Cardiac atrium fibroblast (primary cell): ENCODE data around the gene HNRNPA0. TPM values are rescaled to one million over a fixed set of nuclear protein-coding genes. Genes with fewer than 3 reads are reported as not detected.

Experiments used
- total RNA-seq: library from RNA; depleted of rRNA; stranded (reverse); fragments of >200 nt; gene quantifications from 2 replicates; pipeline ENCODE4 v1.2.3, GENCODE V29; 2015

HNRNPA0 gene
- total RNA-seq, result 6.7 and 8.4 TPM in 2 replicates

GRCh38 chr5:137754188-137754960 is at the start of gene HNRNPA0:
Gene HNRNPA0 (minus strand): TSS chr5:137754363. CDS start chr5:137754066, 297 bp downstream.

DNA sequence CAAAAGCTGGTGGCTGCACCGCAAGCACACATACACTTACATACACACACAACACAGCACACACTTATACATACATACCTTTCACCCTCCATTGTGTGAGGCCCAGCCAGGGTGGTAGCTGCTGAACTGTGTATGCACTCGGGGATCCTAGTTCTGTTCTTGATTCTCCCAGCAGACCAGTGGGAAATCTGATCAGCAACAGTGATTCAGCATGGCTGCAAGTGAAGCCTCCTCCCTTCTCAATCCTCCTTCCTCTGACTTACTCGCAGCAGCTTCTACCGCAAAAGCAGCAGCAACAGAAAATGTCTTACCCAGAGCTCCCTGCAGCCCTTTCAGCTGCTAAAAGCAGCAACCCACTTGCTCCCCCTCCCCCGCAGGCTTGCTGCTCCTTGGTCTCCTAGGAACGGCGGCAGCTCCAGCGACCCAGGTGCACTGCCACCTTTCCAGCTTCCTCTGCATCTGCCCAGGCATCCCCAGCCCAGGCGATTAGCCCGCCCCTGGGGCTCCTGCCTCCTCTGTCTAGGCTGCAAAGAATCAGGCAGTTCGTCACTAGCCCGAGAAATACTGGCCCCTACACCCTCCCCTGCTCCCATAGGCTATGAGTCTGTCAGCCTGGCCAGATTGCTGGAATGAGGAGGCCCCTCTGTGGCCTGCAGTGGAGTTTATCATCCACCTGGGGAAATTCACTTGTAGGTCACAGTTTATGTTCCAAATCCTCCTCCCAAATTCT is 18.4 kb downstream of the HNRNPA0 start, which contains the start of gene KLHL3:
Gene KLHL3 (minus strand): TSS at position 535 of the 730 bp plus-strand sequence. CDS start 443 bp downstream, at position 92.

Other genes starting within 250 kb of the HNRNPA0 start
- 2.5 and 6.3 TPM in 2 replicates for gene KLHL3, start 18.3 kb downstream of the HNRNPA0 start, total RNA-seq
- not detected in 2 replicates for gene MYOT, start 113.5 kb upstream of the HNRNPA0 start, total RNA-seq
- gene PKD2L2, start 135.1 kb upstream of the HNRNPA0 start, total RNA-seq, result not detected in 2 replicates